Measurements from ENCODE around the gene OR1A2. TPM values are rescaled to one million over a fixed set of nuclear protein-coding genes. Genes with fewer than 3 reads are reported as not detected.
"Not testable (repeated sequence)": the region's sequence is repeated elsewhere in the genome, so short reads cannot be mapped to it uniquely, and the experiment has no call there.

Gene OR1A2
- total and polyA plus RNA-seq, 2 of the 8 experiments (the other 6 are each of a cell fraction or from before 2014, with no cell fraction given), result not detected

DNA sequence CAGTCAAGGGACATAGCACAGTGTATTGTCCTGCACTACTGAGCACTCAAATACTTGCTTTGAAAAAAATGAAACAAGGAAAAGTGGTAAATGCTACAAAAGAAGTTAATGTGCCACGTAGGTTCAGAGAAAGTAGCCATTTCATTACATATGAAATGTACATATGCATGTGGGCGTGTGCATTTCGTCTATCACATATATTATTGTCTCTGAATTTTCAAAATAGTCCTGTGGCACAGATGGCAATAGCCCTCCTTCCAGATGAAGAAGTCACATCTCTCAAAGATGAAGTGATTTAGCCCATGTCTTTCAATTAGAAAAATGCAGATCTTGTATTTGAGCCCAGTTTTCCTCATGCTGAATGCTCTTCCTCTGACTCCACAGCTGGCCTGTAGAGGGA, 22.7 kb downstream of the OR1A2 start:
- POLR2A ChIA-PET (ENCODE audit: partially characterized antibody); H3K23me2 ChIP-seq (ENCODE audit: low read depth, low read length); H3K4me2 ChIP-seq (ENCODE audit: insufficient read depth in 1 of 2, low read depth in 2 of 2, low read length in 2 of 2); H3K27me3 ChIP-seq (replicated peaks in 1 of 4; ENCODE audit: control insufficient read depth in 3 of 4, extremely low read depth in 1 of 4, insufficient read depth in 3 of 4, low read length in 3 of 4); H3K23ac ChIP-seq (ENCODE audit: insufficient read length); H2BK20ac ChIP-seq (ENCODE audit: low read length); H2AK5ac ChIP-seq (ENCODE audit: low read depth, low read length); H3K4ac ChIP-seq (replicated peaks; ENCODE audit: insufficient read length, low read depth, low read length); H4K5ac ChIP-seq (ENCODE audit: insufficient read length, low read depth, low read length); H3K79me1 ChIP-seq (ENCODE audit: low read depth, low read length); H3K56ac ChIP-seq (replicated peaks; ENCODE audit: insufficient read length, low read depth, low read length); H3K79me2 ChIP-seq (ENCODE audit: control insufficient read depth in 1 of 2, insufficient read depth in 2 of 2, low read length in 2 of 2); H3K18ac ChIP-seq (ENCODE audit: extremely low read depth, low read length); H2AFZ ChIP-seq (ENCODE audit: low read length); DNase-seq (ENCODE audit: low read depth in 1 of 2, low spot score in 2 of 2); H4K8ac ChIP-seq (ENCODE audit: extremely low read depth, insufficient read depth, low read length); FAIRE-seq; H4K91ac ChIP-seq (replicated peaks; ENCODE audit: insufficient read length, low read length); H3K36me3 ChIP-seq (ENCODE audit: control insufficient read depth in 2 of 4, insufficient read depth in 4 of 4, low read length in 3 of 4); H2BK15ac ChIP-seq (ENCODE audit: low read length); H3K4me3 ChIP-seq (ENCODE audit: extremely low read depth in 1 of 4, insufficient read depth in 2 of 4, low read depth in 3 of 4, low read length in 4 of 4); H3K4me1 ChIP-seq (replicated peaks in 1 of 4; ENCODE audit: control insufficient read depth in 3 of 4, insufficient read depth in 4 of 4, low read length in 3 of 4); H3K9ac ChIP-seq (replicated peaks in 1 of 4; ENCODE audit: extremely low read depth in 1 of 4, low read depth in 3 of 4, low read length in 3 of 4); H4K20me1 ChIP-seq (replicated peaks in 1 of 2; ENCODE audit: control insufficient read depth in 1 of 2, insufficient read depth in 2 of 2, low read length in 2 of 2); H3K27ac ChIP-seq (ENCODE audit: low read depth, low read length); H3K14ac ChIP-seq (ENCODE audit: insufficient read length); H2BK12ac ChIP-seq (ENCODE audit: low read depth, low read length); H2BK120ac ChIP-seq (replicated peaks; ENCODE audit: low read depth, low read length); H2BK5ac ChIP-seq (ENCODE audit: low read depth, low read length): not testable (repeated sequence)
- 67% methylated on average over 3 of the region's 3 CpGs; no CpG with 5 or more reads in 1 of the 2 experiments for WGBS, 2 experiments (ENCODE audit: extremely low coverage in 1 of 2, insufficient coverage in 1 of 2, insufficient read length in 1 of 2, insufficient replicate concordance in 2 of 2, low coverage in 1 of 2, low lambda C conversion rate in 2 of 2, missing lambda C conversion rate in 1 of 2)
- CTCF ChIA-PET (ENCODE audit: partially characterized antibody), result interaction anchor here (0.7 kb wide), 1 partner anchor 13 kb away, joined by 3 read pairs; no protein-coding TSS in a partner anchor
- H3K9me3 ChIP-seq (ENCODE audit: insufficient read depth in 2 of 2, low read depth in 1 of 2, low read length in 1 of 2), result peaks cover 9 to 26% of the 10 kb centered on the region in 2 experiments

All from H1 (cell line).